Stimulated activated CD8-positive, alpha-beta memory T cell treated with anti-CD3 and anti-CD28 coated beads, Interleukin-2, amount 100 ng/mL, for 1 hour (primary cell): ENCODE data around the gene SH3BGRL3.
"Not testable (repeated sequence)": the region's sequence is repeated elsewhere in the genome, so short reads cannot be mapped to it uniquely, and the experiment has no call there.

Experiments
- DNase-seq, 2 donors: peaks; one replicate each; pipeline ENCODE4 v3.0.0-alpha.2; 2020; ENCODE audit warnings: low read depth in 2 of 2

Gene SH3BGRL3

DNA sequence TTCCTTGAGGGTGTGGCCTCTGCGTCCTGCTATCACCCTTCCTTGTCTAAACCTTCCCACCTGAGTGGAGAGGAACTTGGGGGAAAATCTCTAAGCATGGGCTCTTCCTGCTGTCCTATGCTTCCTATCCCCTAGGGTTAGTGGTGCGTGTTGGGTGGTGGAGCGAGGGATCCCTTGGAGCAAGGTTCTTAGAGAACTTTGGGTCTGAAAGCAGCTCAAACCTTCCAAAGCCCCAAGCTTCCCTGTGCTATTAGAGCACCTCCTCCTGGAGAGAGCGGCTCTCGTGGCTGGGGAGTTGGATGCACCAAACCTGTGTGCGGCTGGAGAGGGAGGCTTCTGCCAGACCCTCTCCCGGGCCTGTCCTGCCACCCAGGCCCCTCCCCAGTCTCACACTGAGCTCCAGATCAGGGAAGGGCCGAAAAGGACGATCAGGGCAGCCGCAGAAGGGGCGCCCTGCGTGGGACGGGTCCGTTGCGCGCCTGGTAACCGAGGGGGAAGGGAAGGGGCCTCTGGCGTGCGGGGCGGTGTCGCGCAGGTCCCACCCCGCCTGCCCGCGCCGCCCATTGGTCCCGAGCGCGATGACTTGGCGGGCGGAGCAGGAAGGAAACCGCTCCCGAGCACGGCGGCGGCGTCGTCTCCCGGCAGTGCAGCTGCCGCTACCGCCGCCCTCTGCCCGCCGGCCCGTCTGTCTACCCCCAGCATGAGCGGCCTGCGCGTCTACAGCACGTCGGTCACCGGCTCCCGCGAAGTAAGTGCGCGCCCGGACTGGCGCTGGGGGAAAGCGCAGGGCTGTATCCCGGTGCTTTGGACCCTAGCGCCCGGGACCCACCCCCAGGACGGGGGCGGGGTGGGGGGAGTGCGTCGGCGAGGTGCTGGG lies at the start of gene SH3BGRL3:
SH3BGRL3 (plus strand) TSS at position 631 of the 877 bp plus-strand sequence; CDS start at position 701, 70 bp downstream.
- peak; percentile 65 to 73 for DNase-seq

DNA sequence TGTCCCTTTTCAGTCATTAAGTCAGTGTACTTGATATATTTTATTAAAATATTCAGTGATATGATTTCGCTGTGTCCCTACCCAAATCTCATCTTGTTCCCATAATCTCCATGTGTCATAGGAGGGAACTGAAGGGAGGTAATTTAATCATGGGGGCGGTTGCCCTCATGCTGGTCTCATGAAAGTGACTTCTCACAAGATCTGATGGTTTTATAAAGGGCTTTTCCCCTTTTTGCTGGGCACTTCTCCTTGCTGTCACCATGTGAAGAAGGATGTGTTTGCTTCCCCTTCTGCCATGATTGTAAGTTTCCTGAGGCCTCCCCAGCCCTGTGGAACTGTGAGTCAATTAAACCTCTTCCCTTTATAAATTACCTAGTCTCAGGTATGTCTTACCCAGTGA lies 49.2 kb upstream of the SH3BGRL3 start:
- DNase-seq: not testable (repeated sequence)

DNA sequence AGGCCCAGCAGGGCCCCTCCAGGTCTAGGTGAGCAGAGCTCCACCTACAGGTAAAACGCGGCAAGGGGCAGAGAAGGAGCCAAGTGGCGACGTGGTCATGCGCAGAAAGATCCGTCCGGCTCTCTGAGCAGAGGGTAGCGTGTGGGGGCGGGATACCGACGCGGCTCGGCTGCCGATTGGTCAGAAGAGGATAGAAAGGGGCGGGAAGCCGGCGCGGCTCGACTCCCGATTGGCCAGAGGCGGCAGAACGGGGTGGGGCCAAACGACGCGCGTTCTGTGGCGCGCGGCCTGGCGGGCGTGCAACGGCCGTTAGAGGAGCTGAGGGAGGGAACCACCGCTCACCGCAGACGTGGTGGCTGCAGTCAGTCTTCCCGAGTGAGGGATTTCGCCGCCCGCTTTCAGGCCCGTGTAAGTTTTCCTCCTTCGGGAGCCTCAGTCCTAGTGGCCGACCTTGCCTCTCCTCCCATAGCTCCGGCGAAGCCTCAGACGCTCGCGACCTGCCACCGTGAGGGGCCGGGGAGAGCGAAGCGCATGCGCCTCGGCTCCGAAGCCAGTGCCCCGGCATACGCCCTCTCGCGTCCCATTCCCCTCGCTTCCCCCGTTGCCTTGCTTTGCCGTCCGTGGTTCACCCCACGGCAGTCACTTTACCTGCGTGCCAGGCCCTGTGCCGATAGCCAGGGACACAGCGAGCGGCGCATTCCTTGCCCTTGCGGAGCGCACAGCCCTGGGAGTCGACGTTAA lies 45.8 kb upstream of the SH3BGRL3 start, which contains the start of gene CEP85:
CEP85 (plus strand) TSS at position 298 of the 741 bp plus-strand sequence. CDS start 5,584 bp downstream, outside the sequence.
- DNase-seq: peak; percentile 97 to 98

DNA sequence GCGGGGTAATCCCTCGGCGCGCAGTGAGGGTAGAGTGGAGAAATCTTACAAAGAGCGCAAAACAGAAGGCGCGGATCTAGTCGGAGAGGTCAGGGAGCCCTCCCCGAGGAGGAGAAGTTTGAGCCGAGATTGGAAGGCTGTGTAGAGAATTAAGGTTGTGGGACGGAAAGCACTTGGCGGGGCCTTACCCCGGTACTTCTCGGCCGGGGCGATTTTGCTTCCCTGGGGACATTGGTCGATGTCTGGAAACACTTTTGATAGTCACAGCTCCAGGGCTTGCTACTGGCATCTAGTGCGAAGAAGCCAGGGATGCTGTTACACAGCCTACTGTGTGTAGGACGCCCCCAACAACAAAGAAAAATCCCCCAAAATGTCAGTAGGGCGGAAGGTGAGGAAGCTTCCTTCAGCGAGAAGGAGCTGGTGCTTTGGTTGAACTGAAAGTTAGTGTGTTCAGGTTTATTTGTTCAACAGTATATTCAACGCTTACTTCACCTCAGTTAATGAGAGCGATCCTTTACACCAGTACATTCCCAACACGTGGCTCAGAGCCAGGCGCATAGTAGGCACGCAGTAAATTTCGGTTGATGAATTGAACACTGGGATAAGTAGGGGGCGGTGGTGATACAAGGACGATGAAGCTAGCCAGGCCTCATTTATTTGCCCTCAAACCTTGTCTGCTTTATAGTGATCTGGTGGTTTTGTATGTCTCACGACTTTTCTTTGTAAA lies 45.1 kb upstream of the SH3BGRL3 start:
- DNase-seq: no peak

DNA sequence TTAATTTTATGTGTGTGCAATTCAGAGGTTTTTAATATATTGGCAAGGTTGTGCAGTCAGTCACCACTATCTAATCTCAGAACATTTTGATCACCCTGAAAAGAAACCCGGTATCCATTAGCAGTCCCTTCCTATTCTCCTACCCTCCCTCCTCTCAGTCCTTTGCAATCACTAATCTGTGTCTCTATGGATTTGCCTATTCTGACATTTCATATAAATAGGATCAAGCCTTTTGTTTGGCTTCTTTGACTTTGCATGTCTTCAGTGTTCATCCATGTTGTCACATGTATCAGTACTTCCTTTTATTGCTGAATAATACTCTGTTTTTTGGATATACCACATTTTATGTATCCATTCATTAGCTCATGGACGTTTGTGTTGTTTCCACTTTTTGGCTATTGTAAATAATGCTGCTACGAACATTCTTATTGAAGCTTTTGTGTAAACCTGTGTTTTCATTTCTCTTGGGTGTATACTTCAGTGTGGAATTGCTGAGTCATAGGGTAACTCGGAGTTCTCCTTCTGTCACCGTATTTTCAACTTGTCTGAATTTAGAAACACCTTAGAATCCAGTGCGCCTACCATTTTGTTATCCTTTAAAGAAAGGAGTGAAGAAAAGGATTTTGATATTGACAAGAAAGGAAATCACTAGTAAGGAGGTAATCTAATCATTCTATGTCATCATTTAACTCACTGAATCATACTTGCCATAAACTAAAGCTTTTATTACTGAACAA lies 42.5 kb upstream of the SH3BGRL3 start:
- DNase-seq: no peak

DNA sequence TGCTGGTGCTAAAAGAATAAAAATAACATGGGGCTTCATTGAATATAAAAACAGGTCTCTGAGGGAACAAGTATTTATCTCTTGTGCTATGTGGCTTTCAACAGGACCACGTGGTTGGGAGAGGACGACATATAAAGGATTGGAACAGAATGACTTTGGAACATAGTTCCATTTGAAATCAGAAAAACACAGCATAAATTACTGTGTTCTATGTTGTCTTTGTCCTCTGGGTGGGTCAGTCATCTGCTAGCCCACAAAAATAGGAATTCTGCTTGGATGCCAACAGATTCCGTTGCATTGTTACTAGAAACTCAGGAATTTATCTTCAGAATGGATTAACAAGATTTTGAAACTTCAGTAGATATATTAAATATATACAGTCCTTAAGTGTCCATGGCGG lies 40.0 kb upstream of the SH3BGRL3 start:
- DNase-seq: no peak

DNA sequence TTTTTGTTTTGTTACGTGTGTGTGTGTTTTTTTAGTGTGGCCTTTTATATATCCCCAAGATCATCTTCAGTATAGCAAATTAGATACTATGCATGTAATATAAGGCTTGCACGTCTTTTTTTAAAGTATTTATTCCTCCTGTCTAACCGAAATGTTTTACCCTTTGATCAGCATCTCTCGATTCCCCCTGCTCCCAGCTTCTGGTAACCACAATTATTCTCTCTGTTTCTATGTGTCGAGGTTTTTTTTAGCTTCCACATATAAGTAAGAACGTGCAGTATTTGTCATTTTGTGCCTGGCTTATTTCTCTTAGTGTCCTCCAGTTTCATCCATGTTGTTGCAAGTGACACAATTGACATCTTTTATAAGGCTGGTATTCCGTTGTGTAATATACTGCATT lies 27.2 kb upstream of the SH3BGRL3 start:
- DNase-seq: no peak

DNA sequence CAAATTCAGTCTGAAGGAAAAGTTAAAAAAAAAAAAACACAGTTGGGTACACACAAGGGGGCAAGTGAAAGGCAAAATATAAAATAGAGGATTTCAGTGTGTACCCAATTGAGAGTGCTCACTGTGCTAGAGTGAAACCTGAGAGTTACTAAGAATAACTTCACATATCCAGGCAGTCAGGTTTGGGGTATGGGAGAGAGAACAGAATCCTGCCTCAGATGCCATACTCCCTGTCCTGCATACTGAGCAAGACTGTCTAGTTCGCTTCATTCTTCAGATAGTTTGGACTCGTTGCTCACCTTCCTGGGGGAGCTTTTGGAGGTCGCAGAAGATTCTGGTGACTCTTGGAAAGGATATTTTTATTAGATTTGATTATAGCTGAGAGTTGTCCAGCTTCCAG lies 25.5 kb upstream of the SH3BGRL3 start:
- DNase-seq: no peak

DNA sequence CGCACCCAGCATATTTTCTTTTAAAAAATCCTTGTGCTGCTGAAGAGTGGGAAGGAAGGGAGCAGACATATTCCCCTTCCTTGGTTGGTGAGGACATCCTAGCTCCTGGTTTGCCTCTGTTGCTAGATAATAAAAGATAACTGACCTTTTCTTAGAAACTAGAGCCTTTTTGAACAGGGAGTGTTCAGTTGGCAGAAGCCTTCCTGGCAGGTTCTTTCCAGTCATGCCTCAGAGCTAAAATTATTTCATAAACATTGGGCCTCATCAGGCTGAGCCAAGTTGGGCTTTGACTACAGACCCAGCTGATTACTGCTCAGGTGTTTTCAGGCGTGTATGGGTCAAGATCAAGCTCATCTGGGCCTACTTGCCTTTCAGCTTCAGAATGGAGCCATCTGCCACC lies 22.7 kb upstream of the SH3BGRL3 start:
- no peak for DNase-seq

DNA sequence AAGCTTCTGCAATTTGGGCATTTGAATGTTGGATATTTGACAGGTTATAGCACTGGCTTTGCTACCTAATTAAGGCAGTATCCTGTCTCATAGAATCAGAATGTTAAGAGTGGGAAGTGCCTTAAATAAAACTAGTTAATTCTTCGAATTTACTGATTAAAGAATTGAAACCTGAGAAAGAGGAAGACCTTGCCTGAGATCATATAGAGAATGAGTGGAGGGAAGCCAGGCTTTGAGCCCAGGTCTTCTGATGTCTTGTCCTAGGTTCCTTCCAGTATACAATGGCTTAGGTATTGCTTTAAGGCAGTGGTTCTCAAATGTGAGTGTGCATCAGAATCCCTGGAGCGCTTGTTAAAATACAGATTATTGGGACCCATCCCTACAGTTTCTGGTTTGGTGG lies 20.9 kb upstream of the SH3BGRL3 start:
- no peak for DNase-seq

DNA sequence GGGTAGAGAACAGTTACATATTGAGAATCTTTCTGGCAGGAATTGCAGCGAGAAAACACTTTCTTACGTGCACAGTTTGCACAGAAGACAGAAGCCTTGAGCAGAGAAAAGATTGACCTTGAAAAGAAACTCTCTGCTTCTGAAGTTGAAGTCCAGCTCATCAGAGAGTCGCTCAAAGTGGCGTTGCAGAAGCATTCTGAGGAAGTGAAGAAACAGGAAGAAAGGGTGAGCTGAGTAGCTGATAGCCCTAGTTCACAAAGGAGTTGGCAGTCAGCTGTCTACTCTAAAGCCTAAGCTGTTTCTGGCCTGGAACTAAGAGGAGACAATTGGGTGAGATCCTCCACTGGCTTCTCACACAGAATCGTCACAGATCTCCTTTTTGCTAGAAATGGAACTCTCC lies 20.3 kb upstream of the SH3BGRL3 start:
- no peak for DNase-seq

DNA sequence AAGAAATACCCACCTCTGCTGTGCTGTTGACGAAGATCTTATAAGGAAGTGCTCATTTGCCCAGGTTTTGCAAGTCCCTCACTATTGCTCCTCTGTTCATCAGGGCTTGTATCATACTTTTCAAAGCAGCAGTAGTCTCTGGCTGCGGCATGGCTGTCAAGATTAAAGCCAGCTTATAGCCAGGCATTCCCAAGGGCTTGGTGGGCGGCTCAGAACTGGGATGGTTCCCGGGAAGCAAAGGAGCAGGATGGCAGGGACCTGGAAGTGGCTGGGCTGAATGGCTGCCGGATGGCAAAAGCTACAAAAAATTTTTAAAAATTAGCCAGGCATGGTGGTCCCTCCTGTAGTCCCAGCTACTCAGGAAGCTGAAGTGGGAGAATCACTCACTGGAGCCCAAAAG lies 16.7 kb upstream of the SH3BGRL3 start:
- DNase-seq: no peak

DNA sequence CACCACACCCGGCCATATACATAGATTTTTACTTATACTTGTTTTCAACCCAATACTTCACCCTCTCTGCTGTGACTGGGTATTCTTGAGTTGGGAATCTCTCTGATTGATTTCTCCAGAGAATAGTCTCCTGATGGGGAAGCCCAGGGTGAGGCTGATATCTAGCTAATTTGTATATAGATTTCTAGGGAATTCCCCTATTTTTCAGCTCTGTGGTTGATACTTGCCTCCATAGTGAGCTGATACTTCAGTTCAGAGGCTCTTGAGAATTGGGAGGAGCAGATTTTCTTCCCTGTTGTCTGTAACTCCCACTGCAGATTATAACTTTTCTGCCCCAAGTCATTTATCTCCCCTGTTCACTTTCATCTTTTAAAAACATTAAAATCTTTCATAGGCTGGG lies 14.5 kb upstream of the SH3BGRL3 start:
- no peak for DNase-seq

DNA sequence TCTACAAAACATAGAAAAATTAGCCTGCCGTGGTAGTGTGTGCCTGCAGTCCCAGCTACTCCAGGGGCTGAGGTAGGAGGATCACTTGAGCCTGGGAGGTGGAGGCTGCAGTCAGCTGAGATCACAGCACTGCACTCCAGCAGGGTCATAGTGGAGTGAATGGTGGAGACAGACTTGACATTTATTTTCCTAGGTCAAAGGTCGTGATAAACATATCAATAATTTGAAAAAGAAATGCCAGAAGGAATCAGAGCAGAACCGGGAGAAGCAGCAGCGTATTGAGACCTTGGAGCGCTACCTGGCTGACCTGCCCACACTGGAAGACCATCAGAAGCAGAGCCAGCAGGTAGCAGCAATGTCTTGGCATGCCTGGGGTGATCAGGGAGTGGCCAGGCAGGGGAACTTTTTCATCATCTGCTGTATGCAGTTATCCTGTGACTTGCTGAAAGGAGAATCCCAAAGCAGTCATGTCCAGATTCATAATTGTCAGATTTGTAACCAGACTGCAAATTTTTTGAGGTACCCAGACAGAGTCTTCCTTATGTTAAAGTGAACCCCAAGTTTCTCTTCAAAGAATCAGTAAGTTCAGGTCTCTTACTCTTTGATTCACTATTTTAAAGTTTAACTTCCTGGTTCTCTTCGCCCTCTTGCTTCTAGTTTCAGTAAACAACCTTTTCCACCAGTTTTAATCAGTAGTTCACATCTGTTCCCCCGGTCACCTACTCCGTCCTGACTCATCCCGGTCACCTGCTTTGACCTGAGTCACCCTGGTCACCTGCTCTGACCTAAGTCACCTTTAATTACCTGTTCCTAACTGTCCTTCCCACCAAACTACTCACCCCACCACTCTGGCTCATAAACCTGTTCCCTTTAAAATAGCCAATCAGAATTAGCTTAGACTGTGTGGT lies 11.3 kb upstream of the SH3BGRL3 start:
- no peak for DNase-seq

DNA sequence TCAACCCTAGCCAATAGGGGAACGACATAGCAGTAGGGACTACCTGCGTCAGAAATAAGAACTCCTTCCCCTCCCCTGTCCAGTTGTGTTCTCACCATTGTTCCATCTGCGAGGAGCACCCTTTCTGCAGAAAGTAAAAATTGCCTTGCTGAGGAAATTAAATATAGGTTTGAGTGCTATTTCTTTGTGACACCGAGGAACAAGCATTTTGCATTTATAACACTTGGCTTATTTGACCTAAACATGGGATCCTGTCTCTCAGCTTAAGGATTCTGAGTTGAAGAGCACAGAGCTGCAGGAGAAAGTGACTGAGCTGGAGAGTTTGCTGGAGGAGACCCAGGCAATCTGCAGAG lies 10.7 kb upstream of the SH3BGRL3 start:
- no peak for DNase-seq

DNA sequence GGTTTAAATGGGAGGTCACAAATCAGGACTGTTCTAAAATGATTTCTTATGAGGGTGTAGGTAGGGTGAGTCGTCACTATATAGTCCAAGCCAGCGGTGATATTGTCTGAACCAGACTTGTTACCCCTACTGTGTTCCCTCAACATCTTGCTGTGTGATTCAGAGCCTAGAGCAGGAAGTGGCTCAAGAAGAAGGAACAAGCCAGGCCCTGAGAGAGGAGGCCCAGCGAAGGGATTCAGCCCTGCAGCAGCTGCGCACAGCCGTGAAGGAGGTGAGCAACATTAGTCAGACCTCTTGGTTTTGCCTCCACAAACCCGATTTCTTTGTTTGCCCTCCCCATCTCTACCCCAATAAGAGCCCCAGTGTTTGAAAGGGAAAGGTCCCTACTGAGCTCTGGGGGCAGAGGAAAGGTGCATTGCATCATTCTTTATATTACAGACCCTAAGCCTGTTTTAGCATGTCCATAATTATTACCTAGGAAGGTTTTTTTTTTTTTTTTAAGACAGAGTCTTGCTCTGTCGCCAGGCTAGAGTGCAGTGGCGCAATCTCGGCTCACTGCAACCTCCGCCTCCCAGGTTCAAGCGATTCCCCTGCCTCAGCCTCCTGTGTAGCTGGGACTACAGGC lies 5.0 kb upstream of the SH3BGRL3 start:
- no peak for DNase-seq

DNA sequence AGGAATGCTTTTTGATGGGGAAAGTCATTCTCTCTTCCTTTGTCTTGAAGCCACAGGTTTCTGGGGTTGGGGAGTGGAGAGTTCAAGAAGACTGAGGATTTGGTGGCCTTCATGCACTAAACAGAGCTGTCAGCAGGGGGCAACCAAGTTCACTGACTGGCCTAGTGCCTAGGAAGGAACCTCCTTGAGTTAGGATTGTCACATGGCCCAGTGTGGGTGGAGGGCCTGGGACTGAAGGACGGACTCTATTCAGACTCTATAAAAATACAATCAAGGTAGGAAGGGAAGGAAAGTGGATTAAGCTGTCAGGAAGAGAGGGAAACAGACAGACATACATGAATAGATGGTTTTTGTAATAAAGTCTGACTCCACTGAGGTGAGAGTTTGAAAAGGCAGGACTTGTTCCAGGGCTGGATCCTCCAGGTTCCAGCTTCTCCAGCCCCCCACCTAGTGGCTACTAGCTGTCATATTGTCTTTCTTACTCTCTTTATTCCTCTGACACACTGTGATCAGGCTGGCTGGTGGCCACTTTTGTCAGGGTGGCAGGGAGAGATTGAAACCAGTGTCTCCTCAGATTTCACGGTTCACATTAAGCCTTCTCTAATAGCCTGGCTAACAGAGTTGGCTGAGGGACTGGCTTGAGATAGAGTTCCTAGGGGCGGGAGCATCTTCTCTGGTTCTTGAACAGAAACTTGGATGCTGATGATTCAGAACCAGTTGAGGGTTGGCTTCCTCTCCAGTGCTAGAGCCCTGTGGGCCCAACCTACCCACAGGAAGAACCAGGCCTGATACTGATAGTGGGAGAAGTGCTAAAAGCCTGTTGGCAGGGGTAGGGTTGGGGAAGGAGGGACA lies 4.1 kb upstream of the SH3BGRL3 start:
- DNase-seq: peak; percentile 57 to 68

DNA sequence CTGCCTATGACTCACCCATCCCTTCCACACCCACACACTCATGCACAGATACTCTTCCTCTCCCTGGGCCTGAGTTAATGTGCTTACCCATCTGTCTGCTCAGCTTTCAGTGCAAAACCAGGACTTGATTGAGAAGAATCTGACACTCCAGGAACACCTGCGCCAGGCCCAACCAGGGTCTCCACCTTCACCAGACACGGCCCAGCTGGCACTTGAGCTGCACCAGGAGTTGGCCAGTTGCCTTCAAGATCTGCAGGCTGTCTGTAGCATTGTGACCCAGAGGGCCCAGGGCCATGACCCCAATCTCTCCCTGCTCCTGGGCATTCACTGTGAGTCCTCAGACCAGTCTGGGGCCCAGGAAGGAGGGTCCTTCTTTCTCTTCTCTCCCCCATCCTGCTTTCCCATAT lies 3.5 kb upstream of the SH3BGRL3 start:
- DNase-seq: no peak

DNA sequence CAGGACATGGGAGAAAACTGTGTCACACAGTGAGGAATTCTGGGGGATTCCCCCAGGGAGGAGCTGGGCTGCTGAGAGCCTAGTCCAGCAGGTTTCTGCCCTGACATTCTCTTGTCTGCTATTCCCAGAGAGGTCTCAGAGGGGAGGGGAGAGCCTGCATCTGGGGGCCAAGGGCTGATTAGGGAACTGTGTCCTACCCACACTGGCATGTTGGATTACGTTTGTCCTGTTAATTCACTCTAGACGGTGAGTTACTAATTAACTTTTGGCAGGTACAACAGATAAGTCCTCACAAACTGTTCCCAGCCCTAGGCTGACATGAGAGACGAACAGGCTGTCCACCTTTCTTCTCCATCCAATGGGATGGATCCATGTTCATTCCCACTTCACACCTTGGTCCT lies 2.6 kb upstream of the SH3BGRL3 start:
- no peak for DNase-seq
